NCI-H1092 treated with DMSO at 0.1 percent for 48 hours (cell line): Measurements from ENCODE around the gene CELSR1.
"Not testable (repeated sequence)": the region's sequence is repeated elsewhere in the genome, so short reads cannot be mapped to it uniquely, and the experiment has no call there.

Experiments used
- DNase-seq: peaks from one replicate; lab custom pipeline; 2025; lab: John Stamatoyannopoulos, UW

CELSR1 gene

DNA sequence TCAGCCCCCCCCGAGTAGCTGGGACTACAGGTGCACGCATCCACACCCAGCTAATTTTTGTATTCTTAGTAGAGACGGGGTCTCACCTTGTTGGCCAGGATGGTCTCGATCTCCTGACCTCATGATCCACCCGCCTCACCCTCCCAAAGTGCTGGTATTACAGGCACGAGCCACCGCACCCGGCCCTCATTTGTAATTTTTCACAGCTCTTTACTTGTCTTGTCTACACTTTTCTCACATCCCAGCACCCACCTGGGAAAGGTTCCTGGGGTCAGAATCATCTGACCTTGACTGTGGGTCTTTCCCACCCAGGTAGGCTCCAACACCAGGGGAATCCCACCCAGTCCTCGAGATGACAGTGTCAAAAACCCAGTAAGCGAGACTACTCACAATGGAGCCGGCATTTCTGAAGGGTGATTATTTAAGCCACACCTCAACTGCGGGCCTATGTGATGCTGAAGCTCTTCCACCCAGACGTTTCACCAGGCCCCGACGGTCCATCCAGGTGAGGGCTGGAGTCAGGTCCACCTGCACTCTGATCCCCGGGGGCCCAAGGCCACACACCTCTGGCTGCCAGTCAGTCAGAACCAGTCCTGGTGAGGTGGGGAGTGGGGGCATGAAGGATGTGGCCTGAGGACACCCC is 23.4 kb downstream of the CELSR1 start:
- DNase-seq, result no peak

DNA sequence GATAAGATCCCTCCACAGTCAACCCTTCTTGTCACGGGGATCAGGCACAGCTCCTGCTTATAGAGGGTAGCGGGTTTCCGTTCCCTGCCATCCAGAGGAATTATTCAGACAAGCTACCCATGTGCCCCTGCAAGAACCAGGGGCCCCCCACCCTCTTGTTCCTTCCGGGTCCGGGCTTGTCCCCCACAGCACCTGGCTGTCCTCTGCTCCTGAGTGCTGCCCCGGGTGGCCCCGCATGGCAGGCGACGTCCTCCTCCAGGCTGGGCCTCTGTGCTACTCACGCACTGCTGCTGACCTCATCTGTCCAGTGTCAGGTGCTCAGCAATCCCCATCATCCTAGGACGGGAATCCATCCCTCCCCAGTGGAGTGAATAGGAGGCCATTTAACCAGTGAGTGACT is 24.7 kb downstream of the CELSR1 start:
- DNase-seq, result no peak

DNA sequence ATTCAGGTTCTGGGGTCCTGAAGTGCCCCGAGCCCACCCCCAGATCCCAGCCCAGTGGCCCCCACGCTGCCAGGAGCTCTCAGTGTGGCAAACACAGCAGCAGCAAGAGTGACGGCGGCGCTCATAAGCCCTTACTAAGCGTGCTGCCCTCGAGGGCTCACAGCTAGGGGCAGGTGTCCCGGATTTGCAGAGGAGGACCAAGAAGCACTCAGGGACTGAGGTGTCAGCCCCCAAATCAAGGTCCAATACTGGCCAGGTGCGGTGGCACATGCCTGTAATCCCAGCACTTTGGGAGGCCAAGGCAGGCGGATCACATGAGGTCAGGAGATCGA is 25.4 kb downstream of the CELSR1 start:
- DNase-seq, result no peak

DNA sequence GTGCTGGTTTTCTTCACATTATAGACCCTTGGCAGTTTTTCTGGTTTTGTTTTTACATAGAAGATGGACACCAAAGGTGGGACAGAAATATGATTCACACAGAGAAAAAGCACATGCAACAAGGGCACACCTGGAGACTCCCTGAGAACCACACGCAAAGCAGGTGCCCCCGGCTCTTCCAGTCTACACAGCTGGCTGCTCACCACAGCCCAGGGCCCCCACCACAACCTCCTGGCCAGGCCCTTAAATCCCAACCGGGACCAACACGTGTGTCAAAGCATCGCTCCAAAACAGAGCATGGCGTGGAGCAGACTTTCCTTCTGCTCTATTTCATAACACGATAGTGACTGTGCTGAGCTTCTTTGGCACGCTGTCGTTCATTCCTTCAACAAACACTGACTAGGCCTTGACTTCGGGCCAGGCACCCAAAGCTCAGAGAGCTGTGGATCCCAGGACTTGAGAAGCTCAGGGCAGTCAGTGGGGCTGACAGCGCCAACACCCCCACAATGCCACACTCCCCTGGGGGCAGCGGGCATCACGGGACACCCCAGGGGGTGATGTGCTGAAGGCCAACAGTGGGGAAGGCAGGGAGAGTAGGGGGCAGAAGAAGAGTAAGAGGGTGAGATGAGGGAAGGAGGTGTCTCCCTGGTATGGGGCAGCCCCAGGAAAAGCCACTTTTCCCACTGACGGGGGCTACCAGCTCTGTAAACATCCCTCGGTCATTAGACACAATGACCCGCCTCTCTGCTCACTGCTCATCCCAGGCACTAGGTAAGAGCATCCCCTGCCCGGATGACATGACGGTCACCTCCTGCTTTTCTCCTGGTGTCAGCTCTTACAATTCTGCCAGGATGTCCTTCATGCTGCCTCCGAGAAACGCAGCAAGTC is 26.0 kb downstream of the CELSR1 start:
- DNase-seq, result no peak

DNA sequence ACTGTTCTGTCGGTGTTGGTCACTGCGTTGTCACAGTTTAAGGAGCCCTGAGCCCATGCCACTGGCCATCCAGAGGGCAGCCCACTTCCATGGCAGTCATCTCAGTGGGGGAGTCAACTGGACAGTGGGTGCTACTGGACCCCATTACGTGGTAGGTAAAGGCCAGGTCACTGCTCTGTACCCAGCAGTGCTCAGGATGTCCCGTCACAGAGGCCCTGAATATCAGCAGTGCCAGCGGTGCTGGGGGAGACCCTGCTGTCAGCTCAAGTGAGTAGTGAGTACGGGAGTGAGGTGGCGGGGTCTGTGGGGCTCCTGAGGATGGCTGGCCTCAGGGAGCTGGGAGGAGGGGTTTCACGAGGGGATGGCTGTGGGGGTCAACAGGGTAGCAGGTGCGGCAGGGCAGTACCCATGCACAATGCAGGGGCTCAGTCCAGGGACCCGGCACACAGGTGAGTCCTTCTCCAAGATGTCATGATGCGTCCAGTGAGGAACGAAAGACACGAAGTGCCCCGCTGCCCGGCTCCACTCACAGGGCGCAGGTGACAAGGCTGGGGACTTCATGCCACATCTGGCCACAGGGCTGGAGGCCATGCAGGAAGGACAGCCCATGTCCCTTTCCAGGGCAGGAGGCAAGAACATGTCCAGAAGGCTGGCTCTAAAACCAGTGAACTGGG is 27.9 kb downstream of the CELSR1 start:
- DNase-seq, result no peak

DNA sequence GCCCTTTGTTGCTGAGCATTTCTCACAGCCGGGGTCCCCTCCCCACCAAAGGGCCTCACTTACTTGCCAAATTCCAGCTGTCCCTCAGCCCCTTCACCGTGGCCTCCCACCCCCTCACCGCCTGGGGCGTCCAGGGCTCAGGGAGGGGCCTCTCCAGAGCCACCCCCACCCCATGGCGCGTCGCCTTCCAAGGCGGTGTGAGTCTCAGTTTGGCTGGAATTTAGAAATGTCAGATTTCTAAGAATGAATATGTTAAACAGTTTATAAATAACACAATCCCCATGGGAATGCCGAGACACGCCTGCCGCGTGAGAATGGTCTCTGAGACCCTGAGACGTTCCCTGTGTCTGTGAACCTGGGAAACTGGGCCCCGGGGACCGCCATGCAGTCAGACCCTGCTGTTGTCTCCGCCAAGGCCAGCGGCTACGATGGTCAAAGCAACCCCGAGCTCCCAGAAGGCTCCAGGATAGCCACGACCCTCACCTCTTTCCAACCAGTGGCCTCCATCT is 28.9 kb downstream of the CELSR1 start:
- no peak for DNase-seq

DNA sequence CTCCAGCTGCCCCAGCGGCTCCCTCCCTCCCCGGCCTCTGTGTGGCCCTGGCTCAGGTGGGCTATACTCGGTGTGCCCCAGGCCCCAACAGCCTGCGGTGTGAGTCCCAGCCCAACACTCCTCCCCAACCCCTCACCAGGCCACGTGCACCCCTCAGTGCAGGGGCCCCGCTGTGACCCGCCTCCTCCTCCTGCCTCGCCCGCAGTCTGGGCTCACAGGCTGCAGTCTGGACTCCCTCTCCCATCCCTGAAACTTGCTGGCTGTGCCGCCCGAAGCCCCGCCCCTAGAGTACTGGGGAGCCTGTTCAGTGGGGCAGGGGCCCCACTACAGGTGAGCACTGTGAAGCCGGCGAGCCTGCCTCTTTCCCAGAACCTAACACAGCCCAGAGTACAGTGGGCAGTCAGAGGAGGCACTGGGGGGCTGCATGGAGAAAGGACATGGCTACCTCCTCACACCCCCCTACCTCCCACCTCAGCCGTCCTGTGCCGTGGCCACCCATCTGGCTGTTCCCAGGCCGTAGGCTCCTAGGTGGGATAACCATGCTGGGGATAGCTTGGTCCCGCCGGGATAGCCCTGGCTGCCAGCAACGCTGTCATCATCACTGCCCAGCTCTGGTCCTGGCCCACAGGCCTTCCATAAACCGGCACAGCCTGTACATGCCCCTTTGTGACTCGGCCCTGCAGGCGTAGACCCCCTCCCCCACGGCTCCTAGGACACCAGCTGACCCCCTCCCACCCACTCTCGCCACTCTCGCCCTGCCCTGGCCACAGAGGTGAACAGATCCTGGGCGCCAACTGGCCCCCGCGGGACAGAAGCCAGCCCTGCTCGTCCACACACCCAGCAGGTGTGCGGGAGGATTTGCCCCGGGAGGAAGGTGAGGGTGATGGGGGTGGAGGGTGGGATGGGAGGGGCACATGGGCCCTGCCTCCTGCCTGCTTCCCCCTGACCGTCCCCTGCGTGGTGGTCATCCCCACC is 29.7 kb downstream of the CELSR1 start:
- no peak for DNase-seq

DNA sequence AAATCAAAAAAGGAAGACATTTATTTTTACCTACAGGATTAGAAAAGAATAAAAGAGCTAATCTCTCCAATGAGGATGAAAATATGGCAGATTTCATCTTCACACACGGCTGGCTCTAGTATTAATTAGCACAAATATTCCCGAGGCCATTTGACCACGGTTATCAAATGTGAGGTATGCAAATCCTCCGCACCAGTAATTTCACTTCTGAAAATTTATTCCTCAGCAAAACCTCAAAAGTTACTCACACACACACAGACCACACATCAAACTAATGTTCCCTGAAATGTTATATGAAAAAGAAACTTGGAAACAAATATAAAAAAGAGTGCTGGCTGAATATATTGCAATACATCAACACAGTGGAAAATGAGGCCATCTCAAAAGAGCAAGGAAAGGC is 32.8 kb downstream of the CELSR1 start:
- no peak for DNase-seq

DNA sequence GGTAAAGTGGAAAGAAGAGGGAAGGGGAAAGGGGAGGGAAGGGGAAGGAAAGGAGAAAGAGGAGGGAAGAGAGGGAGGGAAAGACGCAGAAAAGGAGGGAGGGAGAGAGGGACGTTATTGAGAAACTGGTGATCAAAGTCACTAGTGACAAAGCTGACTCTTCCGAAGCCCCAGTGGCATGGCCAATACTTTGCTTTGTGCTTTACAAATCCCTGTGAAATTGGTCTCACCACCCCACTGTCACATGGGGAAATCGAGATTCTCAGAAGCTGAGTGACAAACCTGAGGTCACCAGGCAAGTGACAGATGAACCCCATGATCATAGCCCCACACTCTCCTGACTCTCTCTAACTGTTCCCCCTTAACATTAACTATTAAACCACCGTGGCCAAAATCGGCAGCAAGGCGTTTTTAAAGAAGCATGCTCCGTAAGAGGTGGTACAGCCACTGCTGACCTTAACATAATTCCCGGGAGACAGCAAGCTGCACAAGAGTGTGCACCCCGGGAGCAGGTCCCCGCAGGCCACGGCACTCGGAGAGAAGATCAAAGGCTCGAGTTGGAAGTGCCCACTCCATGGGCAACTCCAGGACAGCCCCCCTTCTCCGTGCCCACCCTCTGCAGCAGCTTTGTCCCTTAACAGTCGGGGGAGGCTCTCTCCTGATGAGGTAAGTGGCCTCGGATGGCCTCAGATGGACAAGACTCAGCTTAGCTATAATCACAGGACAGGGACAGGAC is 34.8 kb downstream of the CELSR1 start:
- no peak for DNase-seq

DNA sequence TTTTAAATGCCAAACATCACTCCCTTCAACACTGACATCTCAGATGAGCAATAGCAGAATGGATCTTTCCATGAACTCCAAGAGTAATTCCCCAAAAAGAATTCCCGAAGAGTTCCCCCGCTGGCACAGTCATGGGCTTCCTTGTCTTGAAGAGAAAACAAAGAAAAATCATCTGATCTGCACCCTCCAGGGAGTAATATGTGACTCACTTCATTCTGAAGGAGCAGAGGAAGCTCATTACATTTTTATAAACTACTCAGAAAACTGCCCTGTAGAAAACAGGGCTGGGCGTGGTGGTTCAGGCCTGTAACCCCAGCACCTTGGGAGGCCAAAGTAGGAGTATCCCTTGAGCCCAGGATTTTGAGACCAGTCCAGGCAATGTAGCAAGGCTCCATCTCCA is 35.7 kb downstream of the CELSR1 start:
- no peak for DNase-seq

DNA sequence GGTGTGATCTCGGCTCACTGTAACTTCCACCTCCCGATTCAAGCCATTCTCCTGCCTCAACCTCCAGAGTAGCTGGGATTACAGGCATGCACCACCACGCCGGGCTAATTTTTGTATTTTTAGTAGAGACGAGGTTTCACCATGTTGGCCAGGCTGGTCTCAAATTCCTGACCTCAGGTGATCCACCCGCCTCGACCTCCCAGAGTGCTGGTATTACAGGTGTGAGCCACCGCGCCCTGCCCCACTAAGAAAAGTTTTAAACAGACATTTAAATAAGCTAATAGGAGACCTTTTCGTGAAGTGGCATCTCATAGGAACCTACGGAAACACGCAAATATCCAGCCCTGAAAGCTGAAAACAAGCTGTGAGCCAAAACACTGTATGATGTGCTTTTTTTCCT is 36.2 kb downstream of the CELSR1 start:
- not testable (repeated sequence) for DNase-seq

DNA sequence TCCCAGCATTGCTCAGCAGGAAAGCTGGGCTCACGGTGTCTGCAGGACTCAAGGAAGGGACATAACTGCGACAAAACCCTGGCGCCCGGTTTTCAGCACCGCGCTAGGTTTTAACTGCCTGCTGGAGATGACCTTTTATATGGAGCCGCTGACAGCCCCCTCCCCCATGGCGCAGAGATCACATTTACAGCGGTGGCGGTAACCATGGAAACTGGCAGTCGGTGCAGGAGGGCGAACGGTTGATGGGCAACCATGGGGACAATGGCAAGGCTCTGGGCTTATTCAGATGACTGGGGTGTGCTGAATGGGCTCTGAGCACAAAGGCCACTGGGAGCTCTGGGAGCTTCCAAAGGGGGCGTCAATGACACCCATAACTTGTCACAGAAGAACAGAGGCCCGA is 37.2 kb downstream of the CELSR1 start:
- DNase-seq, result peak; percentile 41

DNA sequence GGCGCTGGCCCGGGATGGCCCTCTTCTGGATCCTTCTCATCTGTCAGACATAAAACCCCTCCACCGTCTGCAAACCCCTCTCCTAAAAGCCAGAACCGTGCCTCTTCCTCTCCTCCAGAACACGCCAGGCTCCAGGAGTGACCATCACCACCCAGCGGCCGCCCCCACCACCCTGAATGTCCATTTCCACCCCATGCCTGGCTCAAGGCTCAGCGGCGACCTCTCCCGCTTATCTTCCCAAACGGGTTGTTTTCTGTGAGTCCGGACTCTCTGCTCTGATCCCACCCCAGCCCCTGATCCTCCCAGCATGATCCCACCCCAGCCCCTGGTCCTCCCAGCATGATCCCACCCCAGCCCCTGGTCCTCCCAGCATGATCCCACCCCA is 37.6 kb downstream of the CELSR1 start:
- no peak for DNase-seq

DNA sequence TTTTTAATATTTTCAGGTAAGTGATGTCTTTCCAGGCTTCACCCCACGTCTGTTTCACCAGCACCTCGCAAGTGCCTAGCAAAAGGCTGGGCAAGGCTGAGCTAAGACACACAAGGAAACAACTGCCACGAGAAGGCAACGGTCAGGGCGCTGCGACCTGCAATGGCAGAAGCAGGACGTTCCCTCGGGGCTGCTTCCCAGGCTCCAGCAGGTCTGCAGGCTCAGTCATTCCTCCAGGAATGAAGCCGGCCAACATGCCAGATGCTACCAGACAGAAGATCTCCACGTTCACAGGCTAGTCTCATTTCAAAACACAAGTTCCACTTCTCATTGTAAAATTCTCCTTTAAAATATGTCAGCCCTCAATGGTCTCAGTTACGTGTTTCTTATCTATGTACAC is 45.5 kb downstream of the CELSR1 start:
- no peak for DNase-seq

DNA sequence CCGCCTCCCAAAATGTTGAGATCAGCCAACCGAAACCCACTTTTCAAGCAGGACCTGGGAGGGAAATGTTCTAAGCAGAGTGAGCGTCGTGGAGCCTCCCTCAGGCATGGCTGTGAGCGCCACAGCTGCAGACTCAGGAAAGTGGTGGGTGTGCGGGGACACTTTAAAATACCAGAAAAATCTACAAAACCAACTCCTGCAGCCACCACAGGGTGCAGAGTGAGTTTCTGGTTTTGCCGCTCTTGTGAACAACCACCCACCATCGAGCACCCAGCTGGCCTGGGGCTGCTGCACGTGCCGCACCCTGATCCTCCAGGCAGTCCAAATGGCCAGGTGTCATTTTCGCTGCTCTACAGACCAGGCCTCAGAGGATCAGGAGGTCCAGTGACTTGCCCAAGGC is 46.9 kb downstream of the CELSR1 start:
- DNase-seq, result no peak

DNA sequence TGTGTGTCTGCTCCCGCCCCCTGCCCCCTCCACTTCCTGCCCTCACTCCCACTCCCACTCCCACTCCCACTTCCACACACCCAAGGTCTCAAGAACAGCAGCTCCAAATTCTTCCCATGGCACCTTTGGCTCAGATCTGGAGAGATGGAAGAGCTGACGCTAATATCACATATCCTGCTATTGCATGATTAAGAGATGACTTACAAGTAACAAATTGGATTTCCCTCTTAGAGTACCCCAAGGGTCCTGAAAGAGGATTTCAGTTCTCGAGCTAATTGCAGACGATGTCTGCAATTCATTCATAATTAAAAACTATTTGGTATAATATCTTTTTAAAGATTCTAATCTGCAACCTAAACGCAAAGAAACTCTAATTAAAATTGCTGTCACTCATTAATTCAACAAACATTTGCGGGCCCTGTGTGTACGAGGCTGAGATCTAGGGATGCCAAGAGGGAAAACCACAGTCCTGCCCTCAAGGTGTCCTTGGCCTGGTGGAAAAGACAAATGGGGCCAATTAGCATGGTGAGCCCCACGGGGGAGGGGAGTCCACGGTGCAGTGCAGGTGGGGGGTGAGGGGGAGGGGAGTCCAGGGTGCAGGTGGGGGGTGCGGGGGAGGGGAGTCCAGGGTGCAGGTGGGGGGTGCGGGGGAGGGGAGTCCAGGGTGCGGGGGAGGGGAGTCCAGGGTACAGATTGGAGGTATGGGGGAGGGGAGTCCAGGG is 50.3 kb downstream of the CELSR1 start:
- no peak for DNase-seq

DNA sequence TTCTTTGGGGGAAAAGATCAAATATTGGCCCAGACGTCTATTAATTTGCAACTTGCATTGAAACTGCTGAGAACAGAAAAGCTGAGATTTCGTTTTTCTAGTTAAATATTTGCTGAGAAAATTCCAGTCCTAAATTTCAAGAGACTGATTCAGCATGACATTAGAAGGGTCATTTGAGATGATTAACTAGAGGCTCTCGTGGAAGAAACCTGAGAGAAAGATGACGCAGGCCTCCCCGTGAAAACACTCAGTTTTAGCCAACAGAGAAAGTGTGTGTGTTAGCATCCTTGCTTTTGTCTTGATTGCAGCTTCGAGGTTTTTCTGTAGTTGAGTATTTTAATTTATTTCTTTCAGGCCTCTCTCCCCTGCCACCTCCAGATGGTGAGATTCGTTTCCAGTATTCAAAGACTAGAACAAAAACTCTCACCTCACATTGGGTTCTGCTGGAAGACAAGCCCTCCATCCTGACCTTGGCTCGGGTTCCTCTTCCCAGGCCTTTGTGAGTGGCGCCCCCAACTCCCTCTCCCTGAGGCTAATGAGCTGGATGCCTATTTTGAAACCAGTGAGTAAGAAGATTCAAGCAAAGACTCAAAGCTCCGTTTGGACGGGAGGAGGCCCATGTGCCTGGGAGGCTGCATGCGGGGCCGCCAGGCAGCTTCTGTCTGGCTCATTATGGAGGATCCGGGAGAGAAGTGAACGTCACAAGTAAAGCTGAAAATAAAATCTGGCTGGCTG is 52.4 kb downstream of the CELSR1 start:
- DNase-seq, result no peak

DNA sequence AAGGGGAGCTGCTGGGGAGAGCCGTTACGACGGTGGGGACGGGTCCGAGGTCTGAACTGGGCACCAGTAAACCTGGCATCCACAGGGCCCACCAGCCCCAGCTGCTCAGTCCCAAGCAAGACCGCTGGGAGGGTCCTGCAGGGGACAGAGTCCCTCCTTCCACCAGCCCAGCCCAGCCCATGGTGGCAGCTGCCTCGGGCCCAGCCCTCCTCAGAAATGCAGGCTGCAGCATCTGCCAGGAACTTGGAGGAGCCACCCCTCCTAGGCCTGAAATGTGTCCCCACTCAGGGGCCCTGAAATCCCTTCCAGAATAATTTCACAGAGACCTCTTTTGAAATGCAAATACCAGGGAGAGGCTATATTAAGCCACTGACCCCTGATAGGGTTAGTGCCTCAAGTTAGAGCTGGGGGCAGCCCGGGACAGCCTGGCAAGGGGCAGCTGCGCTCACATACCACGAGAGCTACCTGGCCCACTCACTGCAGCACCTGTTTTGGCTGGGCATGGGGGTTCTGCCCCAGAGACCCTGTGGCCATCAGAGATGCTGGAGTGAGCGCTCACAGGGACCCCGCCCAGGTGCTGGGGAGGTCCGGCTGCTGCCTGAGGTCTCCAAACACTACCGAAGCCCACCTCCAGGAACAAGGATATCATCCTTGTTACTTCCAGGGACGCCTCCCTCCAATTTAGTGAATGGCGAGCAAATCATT is 53.1 kb downstream of the CELSR1 start:
- DNase-seq, result no peak

DNA sequence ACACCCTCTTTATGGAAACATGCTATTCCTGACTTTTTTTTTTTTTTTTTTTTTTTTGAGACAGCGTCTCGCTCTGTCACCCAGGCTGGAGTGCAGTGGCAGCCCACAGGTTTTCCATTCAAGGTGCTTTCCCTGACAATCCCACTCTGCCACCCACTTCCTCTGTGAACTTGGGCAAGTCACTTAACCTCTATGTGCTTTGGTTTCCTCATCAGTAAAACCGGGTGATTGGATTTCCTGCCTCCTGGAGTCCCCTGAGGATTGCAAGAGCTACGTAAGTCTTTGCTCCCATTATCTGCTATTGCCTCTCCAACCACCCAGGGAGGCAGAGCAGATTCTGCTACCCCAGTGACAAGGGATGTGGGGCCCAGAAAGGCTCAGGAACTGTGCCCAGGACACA is 54.1 kb downstream of the CELSR1 start:
- no peak for DNase-seq
